HEK293T (cell line): Measurements from ENCODE around the gene RPRM.

Experiments
- BHLHE40 ChIP-seq: fragments of 450-650 bp; IDR thresholded peaks from 2 replicates; pipeline ENCODE4 v1.6.1; 2016; ENCODE audit warnings: mild to moderate bottlenecking, moderate library complexity, borderline replicate concordance
- CTBP1 ChIP-seq: fragments of 450-650 bp; IDR thresholded peaks from 2 replicates; pipeline ENCODE4 v1.6.1; 2016; ENCODE audit warnings: borderline replicate concordance
- FOXM1 ChIP-seq: fragments of 450-650 bp; IDR thresholded peaks from 2 replicates; pipeline ENCODE4 v1.6.1; 2017; ENCODE audit warnings: mild to moderate bottlenecking, borderline replicate concordance
- L3MBTL2 ChIP-seq: fragments of 450-650 bp; conservative IDR thresholded peaks from 2 replicates; pipeline ENCODE4 v1.6.1; 2016; ENCODE audit warnings: mild to moderate bottlenecking
- NFRKB ChIP-seq: fragments of 450-650 bp; IDR thresholded peaks from 2 replicates; pipeline ENCODE4 v1.6.1; 2016; ENCODE audit warnings: mild to moderate bottlenecking, moderate library complexity
- SP1 ChIP-seq: fragments of 450-650 bp; IDR thresholded peaks from 2 replicates; pipeline ENCODE4 v1.6.1; 2017
- TARDBP ChIP-seq: fragments of 450-650 bp; IDR thresholded peaks from 2 replicates; pipeline ENCODE4 v1.6.1; 2016

GRCh38 chr2:153478289-153479261, at the start of gene RPRM:
- TF ChIP-seq SP1 (no peak), BHLHE40 (no peak), NFRKB (no peak), CTBP1 (0 out of 2 replicates have a peak, but pooled peaks have one; percentile 40), TARDBP (no peak), FOXM1 (no peak), L3MBTL2 (peak; percentile 76)
